ENCODE results near the gene EGFR. TPM values are rescaled to one million over a fixed set of nuclear protein-coding genes. Genes with fewer than 3 reads are reported as not detected.

The EGFR gene
- total and polyA plus RNA-seq, 7 donors: 3.6 to 39.7 (median 14.1) TPM

- Histone ChIP-seq H3K9me3 (no peaks in the 10 kb centered on the region), H3K4me3 (no peak overlapping the region), H3K27me3 (ENCODE audit: insufficient read depth in 3 of 3, low read length in 2 of 3) (no peaks in the 10 kb centered on the region), H3K36me3 (ENCODE audit: insufficient read depth in 1 of 2, low read depth in 1 of 2) (peaks cover 4 to 75% of the 10 kb centered on the region in 2 donors), H3K27ac (peak overlapping the region; percentile 65), H3K4me1 (peaks cover 17% of the 10 kb centered on the region)
- DNase-seq (peak in 1 of 2 donors; percentile 39), ATAC-seq (peak in 3 of 4 donors; percentile 17 to 62 (median 41))
- no peak for TF ChIP-seq CTCF (IDR thresholded peaks at IDR 0.05)
- 78 to 86% (median 79%) methylated on average over 7 of the region's 7 CpGs for WGBS, 3 donors
- intact Hi-C loops (cut with DNase I): no loop called here
Observed at GRCh38 chr7:55177068-55177530, 158.3 kb downstream of the EGFR start.

- Histone ChIP-seq H3K9me3 (no peaks in the 10 kb centered on the region), H3K4me1 (peaks cover 17% of the 10 kb centered on the region), H3K27me3 (ENCODE audit: insufficient read depth in 3 of 3, low read length in 2 of 3) (no peaks in the 10 kb centered on the region), H3K27ac (peak overlapping the region; percentile 65), H3K36me3 (ENCODE audit: insufficient read depth in 1 of 2, low read depth in 1 of 2) (peaks cover 4 to 75% of the 10 kb centered on the region in 2 donors), H3K4me3 (no peak overlapping the region)
- no peak for TF ChIP-seq CTCF (IDR thresholded peaks at IDR 0.05)
- DNase-seq (peak in 1 of 2 donors; percentile 58), ATAC-seq (peak; percentile 17 to 43 (median 32))
- 21 to 50% (median 30%) methylated on average over 18 of the region's 18 CpGs for WGBS, 3 donors
- intact Hi-C loops (cut with DNase I): no loop called here
Observed at GRCh38 chr7:55177589-55178261, 158.9 kb downstream of the EGFR start.

GRCh38 chr7:55178292-55178862 lies 159.6 kb downstream of the EGFR start:
- intact Hi-C loops (cut with DNase I): no loop called here
- Histone ChIP-seq H3K4me1 (peaks cover 17% of the 10 kb centered on the region), H3K4me3 (no peak overlapping the region), H3K36me3 (ENCODE audit: insufficient read depth in 1 of 2, low read depth in 1 of 2) (peaks cover 4 to 75% of the 10 kb centered on the region in 2 donors), H3K27ac (peak overlapping the region; percentile 65), H3K9me3 (no peaks in the 10 kb centered on the region), H3K27me3 (ENCODE audit: insufficient read depth in 3 of 3, low read length in 2 of 3) (no peaks in the 10 kb centered on the region)
- peak in 1 of 2 donors; percentile 38 for DNase-seq
- TF ChIP-seq CTCF (IDR thresholded peaks at IDR 0.05): no peak
- peak in 1 of 4 donors; percentile 19 for ATAC-seq
- WGBS, 3 donors: 66 to 87% (median 67%) methylated on average over 8 of the region's 8 CpGs

GRCh38 chr7:55178863-55179773 lies 160.3 kb downstream of the EGFR start:
- Histone ChIP-seq H3K36me3 (ENCODE audit: insufficient read depth in 1 of 2, low read depth in 1 of 2) (peaks cover 0 to 69% of the 10 kb centered on the region in 2 donors), H3K27me3 (ENCODE audit: insufficient read depth in 3 of 3, low read length in 2 of 3) (no peaks in the 10 kb centered on the region), H3K4me3 (no peak overlapping the region), H3K9me3 (no peaks in the 10 kb centered on the region), H3K4me1 (peaks cover 17% of the 10 kb centered on the region), H3K27ac (no peak overlapping the region)
- DNase-seq (no peak), ATAC-seq (peak in 1 of 4 donors; percentile 42)
- intact Hi-C loops (cut with DNase I): no loop called here
- TF ChIP-seq CTCF (IDR thresholded peaks at IDR 0.05): no peak
- 69 to 81% (median 74%) methylated on average over 18 of the region's 18 CpGs for WGBS, 3 donors
